HL-60/S4 (cell line): ENCODE measurements around the gene MYO9A.

Source experiments
- in situ Hi-C: fragments of 300-500 bp; cut with MboI; formaldehyde crosslinking; loops from 2 replicates; pipeline ENCODE4 v1.14.3; 2022; ENCODE audit warnings: low sequenced_read_pairs

Gene MYO9A

GRCh38 chr15:72118017-72118978 is at the start of gene MYO9A, which contains the start of gene SENP8:
Gene MYO9A, minus strand, starts transcription at chr15:72118150. Its CDS starts 71,587 bp downstream, at chr15:72046563.
Gene SENP8, plus strand, starts transcription at chr15:72118403. Its CDS starts 21,221 bp downstream, at chr15:72139624.
- in situ Hi-C loops: no loop called here

GRCh38 chr15:72167445-72167844 is 49.5 kb upstream of the MYO9A start:
- in situ Hi-C loops: no loop called here

GRCh38 chr15:72166716-72167417 is 48.9 kb upstream of the MYO9A start:
- in situ Hi-C loops: no loop called here

GRCh38 chr15:72163719-72164118 is 45.8 kb upstream of the MYO9A start:
- in situ Hi-C loops: no loop called here

- in situ Hi-C loops: no loop called here
Observed at GRCh38 chr15:72162569-72162968, 44.6 kb upstream of the MYO9A start.

GRCh38 chr15:72161361-72162132 is 43.6 kb upstream of the MYO9A start:
- in situ Hi-C loops: no loop called here

- in situ Hi-C loops: no loop called here
Observed at GRCh38 chr15:72160696-72161245, 42.8 kb upstream of the MYO9A start.

- in situ Hi-C loops: loop anchor here (10.0 kb wide), 1 partner anchor 412 kb away; no protein-coding TSS in a partner anchor
Observed at GRCh38 chr15:72156928-72157327, 39.0 kb upstream of the MYO9A start.

- in situ Hi-C loops: loop anchor here (10.0 kb wide), 1 partner anchor 411 kb away; no protein-coding TSS in a partner anchor
Observed at GRCh38 chr15:72155635-72156616, 38.0 kb upstream of the MYO9A start.

- in situ Hi-C loops: loop anchor here (10.0 kb wide), 1 partner anchor 410 kb away; no protein-coding TSS in a partner anchor
Observed at GRCh38 chr15:72155003-72155621, 37.2 kb upstream of the MYO9A start.

GRCh38 chr15:72154316-72154715 is 36.4 kb upstream of the MYO9A start:
- in situ Hi-C loops: loop anchor here (10.0 kb wide), 1 partner anchor 410 kb away; no protein-coding TSS in a partner anchor

GRCh38 chr15:72153269-72154000 is 35.5 kb upstream of the MYO9A start:
- in situ Hi-C loops: loop anchor here (10.0 kb wide), 1 partner anchor 409 kb away; no protein-coding TSS in a partner anchor

- in situ Hi-C loops: no loop called here
Observed at GRCh38 chr15:72147418-72147817, 29.5 kb upstream of the MYO9A start.

GRCh38 chr15:72146934-72147333 is 29.0 kb upstream of the MYO9A start:
- in situ Hi-C loops: no loop called here

- in situ Hi-C loops: no loop called here
Observed at GRCh38 chr15:72146221-72146620, 28.3 kb upstream of the MYO9A start.

GRCh38 chr15:72141171-72142084 is 23.5 kb upstream of the MYO9A start:
- in situ Hi-C loops: no loop called here

- in situ Hi-C loops: no loop called here
Observed at GRCh38 chr15:72140088-72140487, 22.1 kb upstream of the MYO9A start.
